GM12878 (cell line): ENCODE data around the gene KIF21A.

Experiments
- BRCA1 ChIP-seq: IDR thresholded peaks from 2 replicates; pipeline ENCODE4 v1.6.1; 2011; ENCODE audit warnings: low read depth, low read length, improper control_type of control experiment
- CREB1 ChIP-seq: IDR thresholded peaks from 2 replicates; pipeline ENCODE4 v1.6.1; 2012; ENCODE audit warnings: low read depth, mild to moderate bottlenecking, inconsistent platforms
- TF ChIP-seq, protein P1 (sequence below), 3 experiments: IDR thresholded peaks in 2 of 3; conservative IDR thresholded peaks in 1 of 3; 2 replicates each; pipeline ENCODE4 v1.5.1; 2011; ENCODE audit warnings: low read depth in 3 of 3, low read length in 3 of 3, mild to moderate bottlenecking in 3 of 3, control low read depth in 2 of 3, moderate library complexity in 2 of 3, inconsistent platforms in 1 of 3, mixed read lengths in 1 of 3; ENCODE audit not compliant: control insufficient read depth in 2 of 3, insufficient read depth in 1 of 3; ENCODE audit errors: extremely low read depth in 1 of 3

DNA sequence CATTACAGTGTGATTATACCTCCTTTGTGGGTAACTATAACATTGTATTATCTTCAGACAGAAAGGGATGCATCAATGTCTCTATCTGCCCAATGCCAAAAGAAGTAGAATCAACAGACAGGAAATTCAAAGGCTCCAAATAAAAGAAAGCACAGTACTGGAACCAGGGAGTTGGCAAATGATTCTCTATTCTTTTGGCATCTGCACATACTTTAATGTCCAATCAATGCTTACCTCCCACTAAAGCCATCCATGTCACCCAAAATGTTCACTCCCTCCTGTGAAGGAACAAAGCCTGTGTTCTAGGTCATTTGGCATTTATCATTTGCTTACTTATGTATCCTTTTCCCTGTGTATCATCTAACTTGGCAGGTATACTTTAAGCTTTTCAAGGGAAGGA is 36.7 kb downstream of the KIF21A start:
- TF ChIP-seq, protein P1, sequence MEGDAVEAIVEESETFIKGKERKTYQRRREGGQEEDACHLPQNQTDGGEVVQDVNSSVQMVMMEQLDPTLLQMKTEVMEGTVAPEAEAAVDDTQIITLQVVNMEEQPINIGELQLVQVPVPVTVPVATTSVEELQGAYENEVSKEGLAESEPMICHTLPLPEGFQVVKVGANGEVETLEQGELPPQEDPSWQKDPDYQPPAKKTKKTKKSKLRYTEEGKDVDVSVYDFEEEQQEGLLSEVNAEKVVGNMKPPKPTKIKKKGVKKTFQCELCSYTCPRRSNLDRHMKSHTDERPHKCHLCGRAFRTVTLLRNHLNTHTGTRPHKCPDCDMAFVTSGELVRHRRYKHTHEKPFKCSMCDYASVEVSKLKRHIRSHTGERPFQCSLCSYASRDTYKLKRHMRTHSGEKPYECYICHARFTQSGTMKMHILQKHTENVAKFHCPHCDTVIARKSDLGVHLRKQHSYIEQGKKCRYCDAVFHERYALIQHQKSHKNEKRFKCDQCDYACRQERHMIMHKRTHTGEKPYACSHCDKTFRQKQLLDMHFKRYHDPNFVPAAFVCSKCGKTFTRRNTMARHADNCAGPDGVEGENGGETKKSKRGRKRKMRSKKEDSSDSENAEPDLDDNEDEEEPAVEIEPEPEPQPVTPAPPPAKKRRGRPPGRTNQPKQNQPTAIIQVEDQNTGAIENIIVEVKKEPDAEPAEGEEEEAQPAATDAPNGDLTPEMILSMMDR (IDR thresholded peaks at IDR 0.05 in 2 of 3, conservative IDR thresholded peaks at IDR 0.05 in 1 of 3; ENCODE audit: control insufficient read depth in 2 of 3, extremely low read depth in 1 of 3, insufficient read depth in 1 of 3, low read depth in 3 of 3, low read length in 3 of 3) = no peak
- TF ChIP-seq BRCA1 (no peak), CREB1 (no peak)
